ENCODE measurements around the gene FCN2.

FCN2 gene

GRCh38 chr9:134869554-134870300 is 10.9 kb upstream of the FCN2 start:
- DNase-seq, result no peak

- DNase-seq, result no peak
These were observed 10.3 kb upstream of the FCN2 start for GRCh38 chr9:134870301-134870694.

GRCh38 chr9:134870746-134871662 is 9.6 kb upstream of the FCN2 start:
- DNase-seq, result no peak

GRCh38 chr9:134871697-134872340 is 8.8 kb upstream of the FCN2 start:
- DNase-seq, result no peak

GRCh38 chr9:134872482-134873231 is 8.0 kb upstream of the FCN2 start:
- no peak for DNase-seq

- no peak for DNase-seq
These were observed 5.2 kb upstream of the FCN2 start for GRCh38 chr9:134875371-134875770.

GRCh38 chr9:134877541-134877940 is 3.1 kb upstream of the FCN2 start:
- DNase-seq, result no peak

- no peak for DNase-seq
These were observed 736 bp upstream of the FCN2 start for GRCh38 chr9:134879664-134880483.

- DNase-seq, result no peak
These were observed 682 bp downstream of the FCN2 start for GRCh38 chr9:134881313-134881670.

GRCh38 chr9:134882204-134882785 is 1.7 kb downstream of the FCN2 start:
- DNase-seq, result no peak

GRCh38 chr9:134883040-134883782 is 2.6 kb downstream of the FCN2 start:
- no peak for DNase-seq

GRCh38 chr9:134884492-134884891 is 3.9 kb downstream of the FCN2 start:
- no peak for DNase-seq

GRCh38 chr9:134885001-134885678 is 4.5 kb downstream of the FCN2 start:
- DNase-seq, result no peak

GRCh38 chr9:134885679-134886412 is 5.2 kb downstream of the FCN2 start:
- DNase-seq, result no peak

GRCh38 chr9:134886413-134886913 is 5.9 kb downstream of the FCN2 start:
- DNase-seq, result no peak

GRCh38 chr9:134887219-134887618 is 6.6 kb downstream of the FCN2 start:
- no peak for DNase-seq

- DNase-seq, result no peak
These were observed 7.3 kb downstream of the FCN2 start for GRCh38 chr9:134887686-134888602.

GRCh38 chr9:134888603-134889190 is 8.1 kb downstream of the FCN2 start:
- DNase-seq, result no peak
